H9 (cell line): ENCODE results near the gene PDXDC1. TPM values are rescaled to one million over a fixed set of nuclear protein-coding genes. Genes with fewer than 3 reads are reported as not detected.

ENCODE experiments used
- DNase-seq: peaks from one replicate; pipeline ENCODE4 v3.0.0-alpha.2; 2017
- H2AFZ ChIP-seq: one replicate; pipeline ENCODE4 v1.6.1; 2013; ENCODE audit warnings: mild to moderate bottlenecking, low read length, control low read depth, moderate library complexity
- H2AK5ac ChIP-seq: 2 replicates; pipeline ENCODE4 v1.6.1; 2013; ENCODE audit warnings: low read length, control low read depth, mixed read lengths; ENCODE audit not compliant: insufficient read length
- H2BK120ac ChIP-seq: one replicate; pipeline ENCODE4 v1.6.1; 2013; ENCODE audit warnings: low read depth, mild to moderate bottlenecking, low read length, control low read depth, inconsistent platforms; ENCODE audit not compliant: poor library complexity, severe bottlenecking
- H2BK12ac ChIP-seq: 2 replicates; pipeline ENCODE4 v1.6.1; 2013; ENCODE audit warnings: low read length, control low read depth, mixed read lengths, low read depth; ENCODE audit not compliant: insufficient read length
- H2BK15ac ChIP-seq: 2 replicates; pipeline ENCODE4 v1.6.1; 2013; ENCODE audit warnings: low read depth, low read length, control low read depth
- H2BK20ac ChIP-seq: one replicate; pipeline ENCODE4 v1.6.1; 2013; ENCODE audit warnings: low read depth, mild to moderate bottlenecking, low read length, control low read depth, inconsistent platforms; ENCODE audit not compliant: poor library complexity, severe bottlenecking
- H2BK5ac ChIP-seq: 2 replicates; pipeline ENCODE4 v1.6.1; 2013; ENCODE audit warnings: low read length, control low read depth, mixed read lengths; ENCODE audit not compliant: insufficient read length
- H3K14ac ChIP-seq: 2 replicates; pipeline ENCODE4 v1.6.1; 2013; ENCODE audit warnings: low read length, control low read depth; ENCODE audit not compliant: insufficient read depth
- H3K18ac ChIP-seq: 2 replicates; pipeline ENCODE4 v1.6.1; 2013; ENCODE audit warnings: low read depth, mild to moderate bottlenecking, mixed read lengths, low read length, control low read depth; ENCODE audit not compliant: insufficient read length
- H3K23ac ChIP-seq: 2 replicates; pipeline ENCODE4 v1.6.1; 2013; ENCODE audit warnings: low read length, control low read depth, mixed read lengths, low read depth; ENCODE audit not compliant: insufficient read length
- H3K23me2 ChIP-seq: 2 replicates; pipeline ENCODE4 v1.6.1; 2013; ENCODE audit warnings: low read depth, mild to moderate bottlenecking, mixed read lengths, low read length, control low read depth; ENCODE audit not compliant: insufficient read length, poor library complexity, severe bottlenecking
- H3K27ac ChIP-seq: 2 replicates; pipeline ENCODE4 v1.5.1; 2013; ENCODE audit warnings: low read length, control low read depth, mixed read lengths, low read depth; ENCODE audit not compliant: insufficient read length
- H3K27me3 ChIP-seq: 2 replicates; pipeline ENCODE4 v1.6.1; 2013; ENCODE audit warnings: low read length, control low read depth, inconsistent platforms; ENCODE audit not compliant: insufficient read depth
- H3K4ac ChIP-seq: 2 replicates; pipeline ENCODE4 v1.6.1; 2013; ENCODE audit warnings: low read depth, mild to moderate bottlenecking, control low read depth, inconsistent platforms, low read length, moderate library complexity
- H3K4me1 ChIP-seq: 2 replicates; pipeline ENCODE4 v1.6.1; 2013; ENCODE audit warnings: low read length, control low read depth, inconsistent platforms; ENCODE audit not compliant: insufficient read depth
- H3K4me2 ChIP-seq: 2 replicates; pipeline ENCODE4 v1.6.1; 2013; ENCODE audit warnings: low read length, control low read depth, mixed read lengths; ENCODE audit not compliant: insufficient read length, insufficient read depth
- H3K56ac ChIP-seq: 2 replicates; pipeline ENCODE4 v1.6.1; 2013; ENCODE audit warnings: low read depth, mild to moderate bottlenecking, mixed read lengths, low read length, control low read depth; ENCODE audit not compliant: insufficient read length
- H3K79me1 ChIP-seq: 2 replicates; pipeline ENCODE4 v1.6.1; 2013; ENCODE audit warnings: low read depth, mild to moderate bottlenecking, moderate library complexity, low read length, control low read depth, inconsistent platforms; ENCODE audit not compliant: insufficient read depth, poor library complexity, severe bottlenecking
- H3K79me2 ChIP-seq: 2 replicates; pipeline ENCODE4 v1.6.1; 2013; ENCODE audit warnings: low read length, control low read depth, inconsistent platforms; ENCODE audit not compliant: insufficient read depth
- H3K9ac ChIP-seq: 2 replicates; pipeline ENCODE4 v1.6.1; 2013; ENCODE audit warnings: low read length, control low read depth, mixed read lengths; ENCODE audit not compliant: insufficient read length; ENCODE audit errors: extremely low read depth
- H3K9me3 ChIP-seq: one replicate; pipeline ENCODE4 v1.6.1; 2013; ENCODE audit warnings: low read depth, low read length, inconsistent platforms; ENCODE audit not compliant: control insufficient read depth
- H3T11ph ChIP-seq: one replicate; pipeline ENCODE4 v1.6.1; 2013; ENCODE audit warnings: mild to moderate bottlenecking, low read length, control low read depth, inconsistent platforms
- H4K20me1 ChIP-seq: one replicate; pipeline ENCODE4 v1.6.1; 2013; ENCODE audit not compliant: control insufficient read depth, insufficient read length, insufficient read depth
- H4K5ac ChIP-seq: 2 replicates; pipeline ENCODE4 v1.6.1; 2013; ENCODE audit warnings: low read depth, mild to moderate bottlenecking, mixed read lengths, low read length, control low read depth; ENCODE audit not compliant: insufficient read length
- H4K8ac ChIP-seq: replicated peaks from 2 replicates; pipeline ENCODE4 v1.6.1; 2013; ENCODE audit warnings: low read length, control low read depth, mixed read lengths, low read depth; ENCODE audit not compliant: insufficient read length
- H4K91ac ChIP-seq: 2 replicates; pipeline ENCODE4 v1.6.1; 2013; ENCODE audit warnings: low read depth, mild to moderate bottlenecking, moderate library complexity, mixed read lengths, low read length, control low read depth; ENCODE audit not compliant: insufficient read length
- H3K27ac Mint-ChIP-seq, 3 experiments: 2 replicates in 2 of 3; 3 replicates in 1 of 3; pipeline ENCODE4 v1.8.0; 2020 to 2021; ENCODE audit warnings: mixed read lengths in 3 of 3, mild to moderate bottlenecking in 1 of 3, moderate library complexity in 1 of 3
- H3K27me3 Mint-ChIP-seq: 2 replicates; pipeline ENCODE4 v1.8.0; 2021; ENCODE audit warnings: low read depth, mild to moderate bottlenecking, moderate library complexity, mixed read lengths
- H3K36me3 Mint-ChIP-seq, 3 experiments: 2 replicates in 2 of 3; 3 replicates in 1 of 3; pipeline ENCODE4 v1.8.0; 2020 to 2021; ENCODE audit warnings: low read depth in 3 of 3, mixed read lengths in 3 of 3; ENCODE audit not compliant: insufficient read depth in 1 of 3
- H3K4me1 Mint-ChIP-seq, 2 experiments: 2 replicates each; pipeline ENCODE4 v1.8.0; 2020; ENCODE audit warnings: mixed read lengths in 2 of 2
- H3K4me3 Mint-ChIP-seq, 2 experiments: 2 replicates in 1 of 2; 3 replicates in 1 of 2; pipeline ENCODE4 v1.8.0; 2020 to 2021; ENCODE audit warnings: mild to moderate bottlenecking in 2 of 2, mixed read lengths in 2 of 2, moderate library complexity in 1 of 2
- H3K9me3 Mint-ChIP-seq, 2 experiments: 2 replicates in 1 of 2; 3 replicates in 1 of 2; pipeline ENCODE4 v1.8.0; 2020; ENCODE audit warnings: mild to moderate bottlenecking in 2 of 2, mixed read lengths in 2 of 2, moderate library complexity in 1 of 2
- WGBS: extraction: QIAGEN DNeasy Blood & Tissue Kit; methylation state at CpG from one replicate; pipeline ENCODE4 v1.1.7; 2013; ENCODE audit warnings: missing lambda C conversion rate, low lambda C conversion rate, mixed read lengths; ENCODE audit not compliant: insufficient read length; ENCODE audit errors: extremely low coverage; 5-methylcytosine and 5-hydroxymethylcytosine counted together
- total RNA-seq: library from RNA; stranded (reverse); gene quantifications from 2 replicates; pipeline ENCODE4 v1.2.1, GENCODE V29; 2021
- TF ChIP-seq, protein P1 (sequence below): fragments of 200-600 bp; sonication (generic); conservative IDR thresholded peaks from 3 replicates; pipeline ENCODE4 v1.8.0; 2021; ENCODE audit warnings: antibody characterized with exemption, mild to moderate bottlenecking

The PDXDC1 gene
- total RNA-seq, 1 experiment from 2014 or later, result 112 TPM

DNA sequence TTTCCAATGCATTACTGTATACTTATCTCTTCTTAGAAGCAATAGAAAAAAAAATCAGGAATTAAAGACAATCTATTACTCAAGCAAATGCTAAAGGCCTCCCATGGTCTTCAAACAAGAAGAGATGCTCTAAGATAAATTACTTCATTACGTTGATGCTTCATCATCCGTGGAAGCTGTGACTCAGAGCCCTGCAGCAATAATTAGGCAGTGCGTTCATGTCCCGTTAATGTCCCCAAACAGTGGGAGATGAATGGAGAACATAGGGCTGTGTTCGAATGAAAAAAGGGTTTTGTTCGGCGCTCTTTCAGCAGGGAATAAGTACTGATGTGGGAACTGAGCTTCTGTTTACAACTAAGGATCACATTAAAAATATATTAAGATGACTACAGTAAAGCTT lies 15.9 kb upstream of the PDXDC1 start:
- DNase-seq, result no peak
- no peak overlapping the region for H3K14ac ChIP-seq
- H4K91ac ChIP-seq, result no peak overlapping the region
- H4K8ac ChIP-seq, result no peak overlapping the region
- H3K4me1 ChIP-seq, result no peaks in the 10 kb centered on the region
- H3K4ac ChIP-seq, result no peak overlapping the region
- no peak overlapping the region for H3T11ph ChIP-seq
- H3K9me3 ChIP-seq, result no peaks in the 10 kb centered on the region
- H2BK5ac ChIP-seq, result no peak overlapping the region
- H3K4me3 Mint-ChIP-seq, result no peak overlapping the region
- no peak overlapping the region for H3K23ac ChIP-seq
- H3K4me2 ChIP-seq, result no peak overlapping the region
- no peaks in the 10 kb centered on the region for H3K36me3 Mint-ChIP-seq
- no peak overlapping the region for H3K18ac ChIP-seq
- no peaks in the 10 kb centered on the region for H3K79me2 ChIP-seq
- no peak overlapping the region for H2AFZ ChIP-seq
- no peak overlapping the region for H3K27ac Mint-ChIP-seq
- H4K5ac ChIP-seq, result no peak overlapping the region
- no peak overlapping the region for H3K56ac ChIP-seq
- H3K9ac ChIP-seq, result no peak overlapping the region
- no peak overlapping the region for H2BK120ac ChIP-seq
- H3K27ac ChIP-seq, result no peak overlapping the region
- peaks cover 0 to 3% of the 10 kb centered on the region in 2 experiments; a peak in 3 of 5 replicates for H3K9me3 Mint-ChIP-seq
- H3K4me1 Mint-ChIP-seq, result peaks cover 4% of the 10 kb centered on the region in 2 experiments; a peak in 1 of 4 replicates
- no peaks in the 10 kb centered on the region for H3K27me3 ChIP-seq
- no CpG with 5 or more reads among the region's 7 CpGs for WGBS
- no peaks in the 10 kb centered on the region for H4K20me1 ChIP-seq
- no peak overlapping the region for H2AK5ac ChIP-seq
- no peaks in the 10 kb centered on the region for H3K79me1 ChIP-seq
- H2BK20ac ChIP-seq, result no peak overlapping the region
- H2BK12ac ChIP-seq, result no peak overlapping the region
- no peaks in the 10 kb centered on the region for H3K23me2 ChIP-seq
- H3K27me3 Mint-ChIP-seq, result peaks cover 2% of the 10 kb centered on the region; the same call in 1 of the 2 replicates
- H2BK15ac ChIP-seq, result no peak overlapping the region
- TF ChIP-seq, protein P1, sequence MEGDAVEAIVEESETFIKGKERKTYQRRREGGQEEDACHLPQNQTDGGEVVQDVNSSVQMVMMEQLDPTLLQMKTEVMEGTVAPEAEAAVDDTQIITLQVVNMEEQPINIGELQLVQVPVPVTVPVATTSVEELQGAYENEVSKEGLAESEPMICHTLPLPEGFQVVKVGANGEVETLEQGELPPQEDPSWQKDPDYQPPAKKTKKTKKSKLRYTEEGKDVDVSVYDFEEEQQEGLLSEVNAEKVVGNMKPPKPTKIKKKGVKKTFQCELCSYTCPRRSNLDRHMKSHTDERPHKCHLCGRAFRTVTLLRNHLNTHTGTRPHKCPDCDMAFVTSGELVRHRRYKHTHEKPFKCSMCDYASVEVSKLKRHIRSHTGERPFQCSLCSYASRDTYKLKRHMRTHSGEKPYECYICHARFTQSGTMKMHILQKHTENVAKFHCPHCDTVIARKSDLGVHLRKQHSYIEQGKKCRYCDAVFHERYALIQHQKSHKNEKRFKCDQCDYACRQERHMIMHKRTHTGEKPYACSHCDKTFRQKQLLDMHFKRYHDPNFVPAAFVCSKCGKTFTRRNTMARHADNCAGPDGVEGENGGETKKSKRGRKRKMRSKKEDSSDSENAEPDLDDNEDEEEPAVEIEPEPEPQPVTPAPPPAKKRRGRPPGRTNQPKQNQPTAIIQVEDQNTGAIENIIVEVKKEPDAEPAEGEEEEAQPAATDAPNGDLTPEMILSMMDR, result no peak
